Lower leg skin (tissue), 4 donors: ENCODE measurements around the gene TOP2B. TPM values are rescaled to one million over a fixed set of nuclear protein-coding genes. Genes with fewer than 3 reads are reported as not detected.

Source experiments
- DNase-seq, 2 donors: peaks; one replicate each; pipeline ENCODE4 v3.0.0-alpha.2; 2019; ENCODE audit warnings: low spot score in 2 of 2
- H3K4me3 ChIP-seq: fragments of 200-600 bp; sonication (generic); 2 replicates; pipeline ENCODE4 v1.5.1; 2017; ENCODE audit warnings: mild to moderate bottlenecking, low read depth; ENCODE audit not compliant: poor library complexity, severe bottlenecking
- CTCF ChIP-seq, 3 donors: fragments of 450-650 bp; IDR thresholded peaks; one replicate each; pipeline ENCODE4 v1.5.1; 2016; ENCODE audit warnings: antibody characterized with exemption in 3 of 3, mild to moderate bottlenecking in 3 of 3, moderate library complexity in 2 of 3
- POLR2A ChIP-seq, 2 donors: fragments of 450-650 bp; IDR thresholded peaks; one replicate each; pipeline ENCODE4 v1.6.1; 2016 to 2017; ENCODE audit warnings: antibody characterized with exemption in 2 of 2, mild to moderate bottlenecking in 1 of 2, moderate library complexity in 1 of 2
- WGBS, 2 donors: methylation state at CpG; one replicate each; pipeline ENCODE4 v1.1.5; 2018; 5-methylcytosine and 5-hydroxymethylcytosine counted together
- intact Hi-C: fragments of 100-400 bp; cut with DNase I; formaldehyde crosslinking; loops from one replicate; pipeline ENCODE4 v1.15.0; 2023; ENCODE audit warnings: low total_unique reads
- total RNA-seq, 4 donors: library from RNA; depleted of rRNA; stranded (reverse); fragments of >200 nt; gene quantifications; one replicate each; pipeline ENCODE4 v1.1.0, GENCODE V29; 2016

TOP2B gene
- total RNA-seq, 4 donors from 2014 or later, result 62.9 to 77.4 (median 65.4) TPM

- intact Hi-C loops, result no loop called here
- TF ChIP-seq CTCF (IDR thresholded peaks at IDR 0.05), result no peak
- WGBS, 2 donors, result 97 to 99% methylated on average over 2 of the region's 2 CpGs
- no peak overlapping the region for H3K4me3 ChIP-seq
- no peak for DNase-seq
Measured at GRCh38 chr3:25587975-25588374, 76.7 kb downstream of the TOP2B start.

GRCh38 chr3:25587526-25587925, 77.2 kb downstream of the TOP2B start:
- H3K4me3 ChIP-seq, result no peak overlapping the region
- intact Hi-C loops, result no loop called here
- no peak for DNase-seq
- WGBS, 2 donors, result 75 to 80% methylated on average over 5 of the region's 5 CpGs
- TF ChIP-seq CTCF (IDR thresholded peaks at IDR 0.05), result no peak

GRCh38 chr3:25587094-25587493, 77.6 kb downstream of the TOP2B start:
- no peak for DNase-seq
- WGBS, 2 donors, result 60 to 63% methylated on average over 1 of the region's 1 CpG
- no peak overlapping the region for H3K4me3 ChIP-seq
- intact Hi-C loops, result no loop called here
- TF ChIP-seq POLR2A (IDR thresholded peaks at IDR 0.05), result no peak

GRCh38 chr3:25586553-25586952, 78.2 kb downstream of the TOP2B start:
- 88 to 89% methylated on average over 11 of the region's 11 CpGs for WGBS, 2 donors
- intact Hi-C loops, result no loop called here
- DNase-seq, result no peak
- no peak overlapping the region for H3K4me3 ChIP-seq
- TF ChIP-seq POLR2A (IDR thresholded peaks at IDR 0.05) (no peak), CTCF (IDR thresholded peaks at IDR 0.05) (no peak)

- no peak overlapping the region for H3K4me3 ChIP-seq
- no peak for DNase-seq
- 95 to 97% methylated on average over 6 of the region's 6 CpGs for WGBS, 2 donors
- intact Hi-C loops, result no loop called here
- no peak for TF ChIP-seq CTCF (IDR thresholded peaks at IDR 0.05)
Measured at GRCh38 chr3:25586167-25586505, 78.6 kb downstream of the TOP2B start.

GRCh38 chr3:25585361-25586166, 79.1 kb downstream of the TOP2B start:
- H3K4me3 ChIP-seq, result no peak overlapping the region
- no peak for TF ChIP-seq CTCF (IDR thresholded peaks at IDR 0.05)
- no peak for DNase-seq
- WGBS, 2 donors, result 80 to 85% methylated on average over 14 of the region's 14 CpGs
- intact Hi-C loops, result no loop called here
